ENCODE results near the gene APOL4.
"Not testable (repeated sequence)": the region's sequence is repeated elsewhere in the genome, so short reads cannot be mapped to it uniquely, and the experiment has no call there.

The APOL4 gene, protein sequence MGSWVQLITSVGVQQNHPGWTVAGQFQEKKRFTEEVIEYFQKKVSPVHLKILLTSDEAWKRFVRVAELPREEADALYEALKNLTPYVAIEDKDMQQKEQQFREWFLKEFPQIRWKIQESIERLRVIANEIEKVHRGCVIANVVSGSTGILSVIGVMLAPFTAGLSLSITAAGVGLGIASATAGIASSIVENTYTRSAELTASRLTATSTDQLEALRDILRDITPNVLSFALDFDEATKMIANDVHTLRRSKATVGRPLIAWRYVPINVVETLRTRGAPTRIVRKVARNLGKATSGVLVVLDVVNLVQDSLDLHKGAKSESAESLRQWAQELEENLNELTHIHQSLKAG

GRCh38 chr22:36201630-36202319 is at the start of gene APOL4:
APOL4 (minus strand) TSS chr22:36201809; CDS start chr22:36201734, 75 bp downstream.
- DNase-seq (ENCODE audit: low read depth in 1 of 2, low spot score in 1 of 2), result no peak

DNA sequence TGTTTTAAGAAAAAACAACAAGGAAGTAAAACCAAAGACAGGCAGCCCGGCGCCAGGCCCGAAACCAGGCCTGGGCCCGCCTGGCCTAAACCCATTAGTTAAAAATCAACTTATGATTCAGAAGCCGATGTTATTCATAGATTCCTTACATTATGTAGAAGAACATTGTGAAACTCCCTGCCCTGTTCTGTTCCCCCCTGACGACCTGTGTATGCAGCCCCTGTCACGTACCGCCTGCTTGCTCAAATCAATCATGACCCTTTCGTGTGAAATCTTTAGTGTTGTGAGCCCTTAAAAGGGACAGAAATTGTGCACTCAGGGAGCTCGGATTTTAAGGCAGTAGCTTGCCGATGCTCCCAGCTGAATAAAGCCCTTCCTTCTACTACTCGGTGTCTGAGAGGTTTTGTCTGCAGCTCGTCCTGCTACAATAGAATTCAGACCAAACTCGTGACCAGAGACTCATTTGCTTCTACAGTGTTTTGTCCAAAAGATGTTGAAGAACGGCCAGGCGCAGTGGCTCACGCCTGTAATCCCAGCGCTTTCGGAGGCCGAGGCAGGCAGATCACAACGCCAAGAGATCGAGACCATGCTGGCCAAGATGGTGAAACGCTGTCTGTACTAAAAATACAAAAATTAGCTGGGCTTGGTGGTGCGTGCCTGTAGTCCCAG is 48.8 kb upstream of the APOL4 start:
- DNase-seq (ENCODE audit: low read depth in 1 of 2, low spot score in 1 of 2), result not testable (repeated sequence)

- no peak for DNase-seq (ENCODE audit: low read depth in 1 of 2, low spot score in 1 of 2)
These were observed 47.6 kb upstream of the APOL4 start for GRCh38 chr22:36249160-36249559.

DNA sequence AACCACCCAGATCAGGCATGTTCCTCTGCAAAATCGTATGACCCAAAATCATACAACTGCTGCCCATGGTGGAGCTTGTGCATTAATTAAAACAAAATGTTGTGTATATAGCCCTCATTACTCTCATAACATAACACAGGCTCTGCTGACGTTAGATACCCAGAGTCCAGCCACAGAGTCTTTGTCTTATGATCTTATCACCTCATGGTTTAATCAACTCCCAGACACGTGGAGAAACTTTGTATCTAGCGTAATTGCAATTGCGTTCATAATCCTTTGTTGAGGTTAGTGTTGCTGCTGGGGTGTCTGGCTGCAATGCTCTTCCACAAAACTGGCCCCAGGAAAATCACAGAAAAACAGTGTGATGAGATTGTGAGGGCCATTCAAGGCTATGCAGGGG is 46.3 kb upstream of the APOL4 start:
- no peak for DNase-seq (ENCODE audit: low read depth in 1 of 2, low spot score in 1 of 2)

DNA sequence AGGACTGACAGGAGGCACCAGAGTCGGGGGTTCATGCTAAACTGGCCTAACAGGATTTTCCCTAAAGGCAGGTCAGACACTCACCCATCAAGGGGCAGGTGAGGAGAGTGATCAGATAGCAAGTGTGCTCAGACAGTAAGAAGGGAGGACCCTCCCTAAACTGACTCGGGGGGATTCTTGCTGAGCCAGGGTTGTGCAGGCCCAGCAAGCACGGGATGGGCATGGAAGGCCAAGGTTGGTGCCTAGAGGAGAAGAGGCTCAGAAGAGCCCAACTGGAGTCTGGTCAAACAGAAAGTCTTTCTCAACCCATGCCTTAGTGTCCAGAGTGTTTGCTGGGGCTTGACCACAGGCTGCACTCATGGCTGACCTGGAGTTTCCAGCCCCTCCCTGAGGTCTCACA is 45.1 kb upstream of the APOL4 start:
- DNase-seq (ENCODE audit: low read depth in 1 of 2, low spot score in 1 of 2), result no peak

GRCh38 chr22:36245805-36246356 is 44.3 kb upstream of the APOL4 start:
- no peak for DNase-seq (ENCODE audit: low read depth in 1 of 2, low spot score in 1 of 2)

DNA sequence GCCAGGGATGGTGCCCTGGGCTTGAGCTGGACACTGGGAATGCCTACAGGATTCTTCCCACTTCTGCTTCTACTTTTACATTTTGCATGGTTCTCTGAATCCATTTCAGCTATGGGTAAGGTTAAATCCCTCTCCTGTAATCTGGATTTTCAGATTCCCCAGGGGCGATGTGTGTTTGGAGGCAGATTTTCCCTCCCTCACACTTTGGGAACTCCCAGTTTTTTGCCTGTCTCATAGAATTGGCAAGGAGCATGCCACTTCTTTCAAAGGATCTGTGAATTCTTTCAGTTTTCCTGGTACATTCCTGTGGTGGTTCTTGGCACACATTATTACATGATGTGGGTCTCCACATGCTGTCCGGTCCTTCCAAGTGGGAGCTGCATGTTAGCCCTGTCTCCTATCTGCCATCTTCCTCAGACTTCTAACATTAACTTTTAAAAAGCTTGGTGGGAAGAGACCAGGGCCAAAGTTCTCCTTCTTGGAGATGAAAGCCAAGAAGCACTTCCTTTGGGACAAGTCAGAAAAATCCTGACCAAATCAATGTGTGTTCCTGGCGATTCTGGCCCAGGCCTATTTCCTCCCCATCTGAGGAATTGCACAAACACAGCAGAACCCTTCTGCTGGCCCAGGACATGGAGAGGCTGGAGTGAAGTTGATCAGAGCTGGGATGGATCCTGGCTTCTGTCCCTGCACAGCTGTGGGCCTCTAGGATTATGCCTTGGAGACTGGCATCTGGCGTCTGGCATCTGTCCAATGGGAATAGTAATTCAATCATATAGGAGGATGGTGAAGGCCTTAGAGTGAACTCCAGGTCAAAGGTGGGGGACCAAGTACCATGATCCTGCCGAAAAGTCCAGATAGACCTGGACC is 43.1 kb upstream of the APOL4 start:
- no peak for DNase-seq (ENCODE audit: low read depth in 1 of 2, low spot score in 1 of 2)

DNA sequence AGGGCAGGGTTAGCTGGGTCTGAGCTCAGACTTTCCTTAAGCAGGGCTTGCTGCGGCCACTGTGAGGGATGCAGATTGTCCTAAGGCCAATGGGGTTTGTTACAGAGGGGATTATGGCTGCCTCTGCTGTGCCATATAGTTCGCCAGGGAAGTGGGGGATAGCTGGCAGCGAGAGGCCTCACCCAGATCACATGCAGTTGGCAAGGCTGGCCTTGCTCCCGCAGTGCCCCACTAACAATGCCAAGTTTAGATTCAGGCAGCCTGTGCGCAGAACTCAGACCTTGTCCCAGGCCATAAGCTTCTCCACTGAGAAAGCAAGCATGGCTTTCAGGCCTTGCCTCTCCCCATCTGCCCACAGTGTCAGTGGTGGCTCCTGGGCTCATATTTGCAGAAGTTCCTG is 42.4 kb upstream of the APOL4 start:
- DNase-seq (ENCODE audit: low read depth in 1 of 2, low spot score in 1 of 2), result no peak

- peak; percentile 54 to 76 for DNase-seq (ENCODE audit: low read depth in 1 of 2, low spot score in 1 of 2)
These were observed 38.0 kb upstream of the APOL4 start, which contains the start of gene APOL2 for GRCh38 chr22:36239401-36240171. APOL2 (minus strand) TSS chr22:36239527; CDS start chr22:36233162, 6,365 bp downstream.

DNA sequence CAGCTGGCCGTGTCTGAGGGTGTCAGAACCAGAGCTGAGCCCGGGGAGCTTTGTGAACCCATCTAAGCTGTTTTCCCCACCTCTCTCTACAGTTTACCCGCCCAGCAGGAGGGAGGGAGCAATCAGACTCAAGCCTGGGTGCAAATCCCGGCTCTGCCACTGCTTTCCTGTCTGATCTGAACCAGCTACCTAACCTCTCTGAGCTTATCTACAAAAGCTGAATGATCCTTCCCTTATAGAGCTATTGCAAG is 37.5 kb upstream of the APOL4 start:
- DNase-seq (ENCODE audit: low read depth in 1 of 2, low spot score in 1 of 2), result no peak

- DNase-seq (ENCODE audit: low read depth in 1 of 2, low spot score in 1 of 2), result no peak
These were observed 37.0 kb upstream of the APOL4 start for GRCh38 chr22:36238373-36239149.

GRCh38 chr22:36237462-36238372 is 36.1 kb upstream of the APOL4 start:
- no peak for DNase-seq (ENCODE audit: low read depth in 1 of 2, low spot score in 1 of 2)

DNA sequence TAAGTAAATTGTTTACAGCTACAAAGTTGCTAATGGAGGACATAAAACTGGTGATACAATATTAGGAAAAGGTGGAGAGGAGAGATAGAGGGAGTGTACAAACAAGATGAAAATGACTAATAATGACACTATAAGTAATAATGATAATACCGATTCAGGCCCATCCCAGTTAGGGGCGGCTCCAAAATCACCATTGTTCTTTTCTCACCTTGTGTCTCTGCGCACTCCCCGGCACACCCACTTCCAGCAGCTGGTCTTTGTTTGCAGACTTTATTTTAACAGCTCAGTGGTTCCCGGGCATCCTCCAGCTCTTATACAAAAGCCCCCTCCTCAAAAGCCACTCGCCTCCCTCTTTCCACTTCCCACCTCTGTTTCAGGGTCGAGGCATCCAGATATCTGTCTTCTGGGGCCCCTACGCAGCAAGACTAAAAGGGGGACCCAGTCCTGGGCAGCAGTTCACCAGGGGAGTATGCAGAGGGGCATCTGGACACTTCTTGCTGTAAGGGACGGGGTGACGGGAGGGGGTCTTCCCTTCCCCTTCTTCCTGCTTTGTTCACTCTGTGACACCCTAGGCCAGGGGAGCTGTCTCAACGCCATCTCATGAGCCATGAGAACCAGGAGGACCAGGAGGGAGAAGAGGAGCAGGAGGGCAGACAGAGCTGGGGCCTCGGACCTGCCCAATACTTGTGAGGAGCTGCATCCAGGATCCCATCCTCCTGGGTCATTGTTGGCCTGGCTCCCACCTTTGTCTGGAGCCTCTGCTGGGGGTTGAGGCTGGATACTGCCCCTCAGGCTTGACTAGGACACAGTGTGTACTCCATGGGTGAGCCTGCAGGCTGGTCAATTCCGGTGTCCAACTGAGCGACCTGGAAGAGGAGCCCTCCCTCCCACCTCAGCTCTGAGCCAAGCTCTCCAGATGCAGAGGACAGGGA is 35.0 kb upstream of the APOL4 start:
- DNase-seq (ENCODE audit: low read depth in 1 of 2, low spot score in 1 of 2), result no peak

DNA sequence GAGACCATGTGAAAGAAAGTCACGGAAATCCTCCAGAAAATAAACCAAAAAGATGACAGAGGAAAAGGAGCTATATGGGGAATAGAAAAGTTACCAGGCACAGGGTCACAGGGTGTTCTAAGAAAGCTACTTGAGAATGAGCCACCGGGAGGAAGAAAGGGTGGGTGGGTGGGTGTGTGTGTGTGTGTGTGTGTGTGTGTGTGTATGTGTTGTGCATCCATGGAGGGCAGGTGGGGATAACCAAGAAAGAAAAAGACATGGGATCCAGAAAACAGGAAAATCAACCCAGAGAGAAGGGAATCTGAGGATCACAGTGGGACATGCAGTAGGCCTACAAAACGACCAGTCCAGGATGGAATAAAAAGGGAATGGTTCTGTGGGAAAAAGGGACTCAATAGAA is 34.0 kb upstream of the APOL4 start:
- DNase-seq (ENCODE audit: low read depth in 1 of 2, low spot score in 1 of 2), result no peak

GRCh38 chr22:36234919-36235318 is 33.3 kb upstream of the APOL4 start:
- no peak for DNase-seq (ENCODE audit: low read depth in 1 of 2, low spot score in 1 of 2)

DNA sequence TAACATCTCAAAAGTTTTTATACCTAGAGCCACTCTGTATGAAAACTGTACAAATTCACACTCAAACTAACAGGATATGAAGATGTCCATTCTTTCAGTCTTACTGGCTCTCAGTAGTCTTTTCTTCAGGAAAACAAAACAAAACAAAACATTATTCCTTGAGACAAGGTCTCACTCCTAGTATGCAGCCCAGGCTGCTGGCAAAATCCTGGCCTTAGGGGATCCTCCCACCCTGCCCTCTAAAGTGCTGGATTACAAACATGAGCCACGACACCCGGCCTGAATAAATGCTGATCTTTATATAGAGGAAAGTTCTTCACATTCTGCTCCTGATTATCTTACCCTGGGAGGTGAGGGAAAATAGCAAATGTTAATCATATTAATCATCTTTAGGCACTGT is 32.6 kb upstream of the APOL4 start:
- DNase-seq (ENCODE audit: low read depth in 1 of 2, low spot score in 1 of 2), result no peak

DNA sequence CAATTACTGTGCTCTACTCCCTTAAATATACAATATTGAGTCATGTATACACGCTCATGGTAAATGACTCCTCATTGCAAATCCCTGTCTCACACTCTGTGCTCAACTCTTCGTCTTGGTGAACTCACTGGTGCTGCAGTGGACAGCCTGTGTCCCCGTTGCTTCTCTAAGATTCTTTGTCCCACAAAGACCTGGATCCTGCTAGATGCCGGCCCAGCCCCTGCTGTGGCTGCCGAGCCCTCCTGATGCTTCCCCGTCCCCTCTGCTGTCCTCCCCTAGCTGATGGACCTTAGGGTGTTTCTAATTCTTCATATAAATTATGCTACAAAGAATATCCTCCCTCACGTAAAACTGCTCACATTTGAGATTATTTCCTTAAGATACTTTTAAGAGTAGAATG is 32.2 kb upstream of the APOL4 start:
- no peak for DNase-seq (ENCODE audit: low read depth in 1 of 2, low spot score in 1 of 2)

Measured in activated T-helper 1 cell treated with anti-CD3 and anti-CD28 coated beads, Interleukin-2, amount 50 U/mL, for 16 hours (primary cell).